SJCRH30 (cell line): ENCODE measurements around the gene KIAA1210. TPM values are rescaled to one million over a fixed set of nuclear protein-coding genes. Genes with fewer than 3 reads are reported as not detected.

Source experiments
- DNase-seq, 2 experiments: peaks; one replicate each; pipeline ENCODE4 v3.0.0-alpha.2; 2015 to 2020
- H3K27ac ChIP-seq: fragments of 250-450 bp; sonication (Bioruptor Pico); 2 replicates; pipeline ENCODE4 v1.5.1; 2020; ENCODE audit warnings: mild to moderate bottlenecking, moderate library complexity
- H3K27me3 ChIP-seq: fragments of 250-450 bp; sonication (Bioruptor Pico); 2 replicates; pipeline ENCODE4 v1.5.1; 2020; ENCODE audit warnings: mild to moderate bottlenecking, moderate library complexity
- H3K36me3 ChIP-seq: fragments of 250-450 bp; sonication (Bioruptor Pico); 2 replicates; pipeline ENCODE4 v1.5.1; 2020; ENCODE audit warnings: mild to moderate bottlenecking, moderate library complexity
- H3K4me1 ChIP-seq: fragments of 250-450 bp; sonication (Bioruptor Pico); 2 replicates; pipeline ENCODE4 v1.5.1; 2020; ENCODE audit warnings: mild to moderate bottlenecking, moderate library complexity
- H3K4me3 ChIP-seq: fragments of 250-450 bp; sonication (Bioruptor Pico); 2 replicates; pipeline ENCODE4 v1.5.1; 2020; ENCODE audit warnings: mild to moderate bottlenecking, moderate library complexity
- H3K9me3 ChIP-seq: fragments of 250-450 bp; sonication (Bioruptor Pico); replicated peaks from 2 replicates; pipeline ENCODE4 v1.5.1; 2020; ENCODE audit warnings: mild to moderate bottlenecking, moderate library complexity
- total RNA-seq: library from RNA; depleted of rRNA; stranded (reverse); fragments of >200 nt; shearing (Covaris generic); gene quantifications from 2 replicates; pipeline ENCODE4 v1.2.3, GENCODE V29; 2014

KIAA1210 gene
- total RNA-seq, 1 experiment from 2014 or later: not detected

- no peaks in the 10 kb centered on the region for H3K36me3 ChIP-seq
- DNase-seq: no peak
- no peak overlapping the region for H3K4me3 ChIP-seq
- H3K9me3 ChIP-seq: no peaks in the 10 kb centered on the region; the same call in 1 of the 2 replicates
- H3K27ac ChIP-seq: no peak overlapping the region
- H3K27me3 ChIP-seq: peaks cover 4% of the 10 kb centered on the region; the same call in 1 of the 2 replicates
- no peaks in the 10 kb centered on the region for H3K4me1 ChIP-seq
These were observed 54.3 kb downstream of the KIAA1210 start for GRCh38 chrX:119073200-119073905.

- Histone ChIP-seq H3K9me3 (no peaks in the 10 kb centered on the region; the same call in 1 of the 2 replicates), H3K4me3 (no peak within 1 kb of the TSS), H3K36me3 (no peaks in the 10 kb centered on the region), H3K27ac (no peak within 1 kb of the TSS), H3K27me3 (peaks cover 4% of the 10 kb centered on the region; the same call in 1 of the 2 replicates), H3K4me1 (no peaks in the 10 kb centered on the region)
- no peak for DNase-seq
These were observed 54.9 kb downstream of the KIAA1210 start, which contains the start of gene CT47C1 for GRCh38 chrX:119072744-119073143. CT47C1 (plus strand) TSS chrX:119072993; CDS start chrX:119073226, 233 bp downstream.

GRCh38 chrX:119071381-119071780 is 56.2 kb downstream of the KIAA1210 start:
- no peak overlapping the region for H3K27ac ChIP-seq

GRCh38 chrX:119069762-119070161 is 57.9 kb downstream of the KIAA1210 start:
- no peaks in the 10 kb centered on the region for H3K4me1 ChIP-seq
- H3K27ac ChIP-seq: no peak overlapping the region
- H3K36me3 ChIP-seq: no peaks in the 10 kb centered on the region
- H3K27me3 ChIP-seq: peaks cover 8% of the 10 kb centered on the region; the same call in 1 of the 2 replicates
- no peak overlapping the region for H3K4me3 ChIP-seq
- DNase-seq: no peak
- no peaks in the 10 kb centered on the region; the same call in 1 of the 2 replicates for H3K9me3 ChIP-seq

More at GRCh38 chrX:119071381-119071780, 56.2 kb downstream of the KIAA1210 start:
- H3K27me3 ChIP-seq: peaks cover 4% of the 10 kb centered on the region; the same call in 1 of the 2 replicates
- H3K36me3 ChIP-seq: no peaks in the 10 kb centered on the region
- no peak overlapping the region for H3K4me3 ChIP-seq
- no peaks in the 10 kb centered on the region for H3K4me1 ChIP-seq
- DNase-seq: no peak
- no peaks in the 10 kb centered on the region; the same call in 1 of the 2 replicates for H3K9me3 ChIP-seq

- Histone ChIP-seq H3K27me3 (peaks cover 9% of the 10 kb centered on the region; the same call in 1 of the 2 replicates), H3K36me3 (no peaks in the 10 kb centered on the region), H3K9me3 (no peaks in the 10 kb centered on the region; the same call in 1 of the 2 replicates), H3K27ac (no peak overlapping the region), H3K4me3 (no peak overlapping the region), H3K4me1 (no peaks in the 10 kb centered on the region)
- DNase-seq: no peak
These were observed 58.5 kb downstream of the KIAA1210 start for GRCh38 chrX:119069128-119069527.

- no peak overlapping the region for H3K27ac ChIP-seq
- H3K9me3 ChIP-seq: no peaks in the 10 kb centered on the region; the same call in 1 of the 2 replicates
- H3K36me3 ChIP-seq: no peaks in the 10 kb centered on the region
- peaks cover 12% of the 10 kb centered on the region; the same call in 1 of the 2 replicates for H3K27me3 ChIP-seq
- peak; percentile 60 to 80 for DNase-seq
- H3K4me3 ChIP-seq: no peak overlapping the region
- H3K4me1 ChIP-seq: no peaks in the 10 kb centered on the region
These were observed 60.4 kb downstream of the KIAA1210 start for GRCh38 chrX:119067023-119067739.

GRCh38 chrX:119063428-119063827 is 64.2 kb downstream of the KIAA1210 start:
- H3K36me3 ChIP-seq: no peaks in the 10 kb centered on the region
- H3K4me1 ChIP-seq: no peaks in the 10 kb centered on the region
- H3K9me3 ChIP-seq: no peaks in the 10 kb centered on the region
- H3K4me3 ChIP-seq: no peak overlapping the region
- peaks cover 8% of the 10 kb centered on the region; the same call in 1 of the 2 replicates for H3K27me3 ChIP-seq
- no peak for DNase-seq
- no peak overlapping the region for H3K27ac ChIP-seq

- Histone ChIP-seq H3K27ac (no peak overlapping the region), H3K4me1 (no peaks in the 10 kb centered on the region), H3K9me3 (no peaks in the 10 kb centered on the region), H3K4me3 (no peak overlapping the region), H3K36me3 (no peaks in the 10 kb centered on the region), H3K27me3 (peaks cover 8% of the 10 kb centered on the region; the same call in 1 of the 2 replicates)
- DNase-seq: peak; percentile 6 to 19
These were observed 64.8 kb downstream of the KIAA1210 start for GRCh38 chrX:119062750-119063374.

- Histone ChIP-seq H3K4me1 (no peaks in the 10 kb centered on the region), H3K27me3 (0 out of 2 replicates have a peak, but pooled peaks cover 6% of the 10 kb centered on the region), H3K36me3 (no peaks in the 10 kb centered on the region), H3K4me3 (no peak overlapping the region), H3K9me3 (no peaks in the 10 kb centered on the region), H3K27ac (no peak overlapping the region)
- no peak for DNase-seq
These were observed 71.9 kb downstream of the KIAA1210 start for GRCh38 chrX:119055687-119056086.

- peaks cover 3% of the 10 kb centered on the region; the same call in 1 of the 2 replicates for H3K27me3 ChIP-seq
- H3K9me3 ChIP-seq: no peaks in the 10 kb centered on the region
- no peaks in the 10 kb centered on the region for H3K36me3 ChIP-seq
- no peak overlapping the region for H3K4me3 ChIP-seq
- peaks cover 6% of the 10 kb centered on the region; the same call in 1 of the 2 replicates for H3K4me1 ChIP-seq
- DNase-seq: no peak
- no peak overlapping the region for H3K27ac ChIP-seq
These were observed 81.7 kb downstream of the KIAA1210 start for GRCh38 chrX:119045884-119046283.

- no peak overlapping the region for H3K27ac ChIP-seq
- peaks cover 6% of the 10 kb centered on the region; the same call in 1 of the 2 replicates for H3K4me1 ChIP-seq
- H3K27me3 ChIP-seq: peaks cover 3% of the 10 kb centered on the region; the same call in 1 of the 2 replicates
- no peak overlapping the region for H3K4me3 ChIP-seq
- no peaks in the 10 kb centered on the region for H3K9me3 ChIP-seq
- no peak for DNase-seq
- no peaks in the 10 kb centered on the region for H3K36me3 ChIP-seq
These were observed 84.6 kb downstream of the KIAA1210 start for GRCh38 chrX:119042996-119043395.

- H3K27me3 ChIP-seq: peaks cover 3% of the 10 kb centered on the region; the same call in 1 of the 2 replicates
- no peak for DNase-seq
These were observed 85.6 kb downstream of the KIAA1210 start for GRCh38 chrX:119042040-119042439.

GRCh38 chrX:119041175-119041574 is 86.4 kb downstream of the KIAA1210 start:
- peaks cover 3% of the 10 kb centered on the region; the same call in 1 of the 2 replicates for H3K27me3 ChIP-seq
- H3K4me1 ChIP-seq: peaks cover 6% of the 10 kb centered on the region; the same call in 1 of the 2 replicates
- no peaks in the 10 kb centered on the region for H3K36me3 ChIP-seq
- peak; percentile 24 to 28 for DNase-seq
- H3K9me3 ChIP-seq: no peaks in the 10 kb centered on the region
- no peak overlapping the region for H3K27ac ChIP-seq
- no peak overlapping the region for H3K4me3 ChIP-seq

More at GRCh38 chrX:119042040-119042439, 85.6 kb downstream of the KIAA1210 start:
- H3K4me3 ChIP-seq: no peak overlapping the region
- H3K4me1 ChIP-seq: peaks cover 6% of the 10 kb centered on the region; the same call in 1 of the 2 replicates
- no peaks in the 10 kb centered on the region for H3K36me3 ChIP-seq
- H3K27ac ChIP-seq: no peak overlapping the region
- H3K9me3 ChIP-seq: no peaks in the 10 kb centered on the region

GRCh38 chrX:119040432-119040831 is 87.2 kb downstream of the KIAA1210 start:
- H3K27ac ChIP-seq: no peak overlapping the region
- no peaks in the 10 kb centered on the region for H3K36me3 ChIP-seq
- no peaks in the 10 kb centered on the region for H3K9me3 ChIP-seq
- H3K27me3 ChIP-seq: peaks cover 3% of the 10 kb centered on the region; the same call in 1 of the 2 replicates
- DNase-seq: no peak
- peaks cover 6% of the 10 kb centered on the region; the same call in 1 of the 2 replicates for H3K4me1 ChIP-seq
- no peak overlapping the region for H3K4me3 ChIP-seq
